ENCODE results near the gene NDUFB4.
A peak's percentile ranks its signal among the peaks of the same experiment; 100 is the strongest.

The NDUFB4 gene

GRCh38 chr3:120572027-120572426 lies 24.1 kb upstream of the NDUFB4 start:
- DNase-seq (ENCODE audit: low read depth, low spot score), result no peak
- no peak overlapping the region for H3K4me3 ChIP-seq (ENCODE audit: low read length)
- no peaks in the 10 kb centered on the region for H3K36me3 ChIP-seq (ENCODE audit: control insufficient read depth, insufficient read depth, low read length)
- no peaks in the 10 kb centered on the region for H3K27me3 ChIP-seq (ENCODE audit: control insufficient read depth, insufficient read depth, low read length)
- peaks cover 1% of the 10 kb centered on the region; the same call in 1 of the 2 replicates for H3K4me1 ChIP-seq (ENCODE audit: control insufficient read depth, insufficient read depth, low read length)
- H3K27ac ChIP-seq (ENCODE audit: low read length), result no peak overlapping the region
- no CpG with 5 or more reads among the region's 2 CpGs for WGBS (ENCODE audit: insufficient coverage, insufficient read length)
- peaks cover 2% of the 10 kb centered on the region; the same call in 1 of the 2 replicates for H3K9me3 ChIP-seq (ENCODE audit: control insufficient read depth, insufficient read depth, low read length)

GRCh38 chr3:120587332-120587975 lies 8.7 kb upstream of the NDUFB4 start:
- DNase-seq (ENCODE audit: low read depth, low spot score), result no peak
- Histone ChIP-seq H3K27ac (ENCODE audit: low read length) (no peak overlapping the region), H3K4me3 (ENCODE audit: low read length) (no peak overlapping the region), H3K4me1 (ENCODE audit: control insufficient read depth, insufficient read depth, low read length) (no peaks in the 10 kb centered on the region), H3K36me3 (ENCODE audit: control insufficient read depth, insufficient read depth, low read length) (no peaks in the 10 kb centered on the region), H3K9me3 (ENCODE audit: control insufficient read depth, insufficient read depth, low read length) (no peaks in the 10 kb centered on the region), H3K27me3 (ENCODE audit: control insufficient read depth, insufficient read depth, low read length) (no peaks in the 10 kb centered on the region)
- WGBS (ENCODE audit: insufficient coverage, insufficient read length), result no CpG with 5 or more reads among the region's 3 CpGs

GRCh38 chr3:120595788-120596115 lies 384 bp upstream of the NDUFB4 start:
- WGBS (ENCODE audit: insufficient coverage, insufficient read length), result no CpG with 5 or more reads among the region's 4 CpGs
- Histone ChIP-seq H3K27ac (ENCODE audit: low read length) (no peak overlapping the region), H3K4me1 (ENCODE audit: control insufficient read depth, insufficient read depth, low read length) (no peaks in the 10 kb centered on the region), H3K27me3 (ENCODE audit: control insufficient read depth, insufficient read depth, low read length) (no peaks in the 10 kb centered on the region), H3K36me3 (ENCODE audit: control insufficient read depth, insufficient read depth, low read length) (no peaks in the 10 kb centered on the region; the same call in 1 of the 2 replicates), H3K9me3 (ENCODE audit: control insufficient read depth, insufficient read depth, low read length) (no peaks in the 10 kb centered on the region), H3K4me3 (ENCODE audit: low read length) (peak overlapping the region; percentile 95; the same call in 1 of the 2 replicates)
- DNase-seq (ENCODE audit: low read depth, low spot score), result no peak

GRCh38 chr3:120596853-120597223 lies 702 bp downstream of the NDUFB4 start:
- WGBS (ENCODE audit: insufficient coverage, insufficient read length), result no CpG with 5 or more reads among the region's 3 CpGs
- H3K9me3 ChIP-seq (ENCODE audit: control insufficient read depth, insufficient read depth, low read length), result no peaks in the 10 kb centered on the region
- no peak overlapping the region for H3K27ac ChIP-seq (ENCODE audit: low read length)
- no peaks in the 10 kb centered on the region for H3K4me1 ChIP-seq (ENCODE audit: control insufficient read depth, insufficient read depth, low read length)
- no peak for DNase-seq (ENCODE audit: low read depth, low spot score)
- no peaks in the 10 kb centered on the region for H3K27me3 ChIP-seq (ENCODE audit: control insufficient read depth, insufficient read depth, low read length)
- H3K36me3 ChIP-seq (ENCODE audit: control insufficient read depth, insufficient read depth, low read length), result no peaks in the 10 kb centered on the region; the same call in 1 of the 2 replicates
- H3K4me3 ChIP-seq (ENCODE audit: low read length), result peak overlapping the region; percentile 95; the same call in 1 of the 2 replicates

- WGBS (ENCODE audit: insufficient coverage, insufficient read length), result no CpG with 5 or more reads among the region's 1 CpG
- Histone ChIP-seq H3K27me3 (ENCODE audit: control insufficient read depth, insufficient read depth, low read length) (no peaks in the 10 kb centered on the region), H3K4me1 (ENCODE audit: control insufficient read depth, insufficient read depth, low read length) (no peaks in the 10 kb centered on the region), H3K9me3 (ENCODE audit: control insufficient read depth, insufficient read depth, low read length) (no peaks in the 10 kb centered on the region), H3K4me3 (ENCODE audit: low read length) (no peak overlapping the region; the same call in 1 of the 2 replicates), H3K27ac (ENCODE audit: low read length) (no peak overlapping the region), H3K36me3 (ENCODE audit: control insufficient read depth, insufficient read depth, low read length) (peaks cover 3% of the 10 kb centered on the region; the same call in 1 of the 2 replicates)
- DNase-seq (ENCODE audit: low read depth, low spot score), result no peak
Observed at GRCh38 chr3:120597445-120598049, 1.4 kb downstream of the NDUFB4 start.

- H3K4me1 ChIP-seq (ENCODE audit: control insufficient read depth, insufficient read depth, low read length), result no peaks in the 10 kb centered on the region
- DNase-seq (ENCODE audit: low read depth, low spot score), result no peak
- H3K36me3 ChIP-seq (ENCODE audit: control insufficient read depth, insufficient read depth, low read length), result peaks cover 5% of the 10 kb centered on the region; the same call in 1 of the 2 replicates
- WGBS (ENCODE audit: insufficient coverage, insufficient read length), result no CpG with 5 or more reads among the region's 3 CpGs
- no peaks in the 10 kb centered on the region for H3K27me3 ChIP-seq (ENCODE audit: control insufficient read depth, insufficient read depth, low read length)
- H3K27ac ChIP-seq (ENCODE audit: low read length), result no peak overlapping the region
- H3K9me3 ChIP-seq (ENCODE audit: control insufficient read depth, insufficient read depth, low read length), result no peaks in the 10 kb centered on the region
- H3K4me3 ChIP-seq (ENCODE audit: low read length), result no peak overlapping the region
Observed at GRCh38 chr3:120599211-120599610, 3.1 kb downstream of the NDUFB4 start.

GRCh38 chr3:120601554-120601953 lies 5.4 kb downstream of the NDUFB4 start:
- Histone ChIP-seq H3K27ac (ENCODE audit: low read length) (no peak overlapping the region), H3K4me3 (ENCODE audit: low read length) (no peak overlapping the region), H3K36me3 (ENCODE audit: control insufficient read depth, insufficient read depth, low read length) (peaks cover 5% of the 10 kb centered on the region; the same call in 1 of the 2 replicates), H3K9me3 (ENCODE audit: control insufficient read depth, insufficient read depth, low read length) (no peaks in the 10 kb centered on the region), H3K4me1 (ENCODE audit: control insufficient read depth, insufficient read depth, low read length) (no peaks in the 10 kb centered on the region), H3K27me3 (ENCODE audit: control insufficient read depth, insufficient read depth, low read length) (no peaks in the 10 kb centered on the region)
- WGBS (ENCODE audit: insufficient coverage, insufficient read length), result no CpG with 5 or more reads among the region's 4 CpGs
- DNase-seq (ENCODE audit: low read depth, low spot score), result no peak

GRCh38 chr3:120602682-120603081 lies 6.5 kb downstream of the NDUFB4 start:
- no peaks in the 10 kb centered on the region for H3K27me3 ChIP-seq (ENCODE audit: control insufficient read depth, insufficient read depth, low read length)
- peaks cover 5% of the 10 kb centered on the region; the same call in 1 of the 2 replicates for H3K36me3 ChIP-seq (ENCODE audit: control insufficient read depth, insufficient read depth, low read length)
- no peak overlapping the region for H3K4me3 ChIP-seq (ENCODE audit: low read length)
- no peaks in the 10 kb centered on the region for H3K4me1 ChIP-seq (ENCODE audit: control insufficient read depth, insufficient read depth, low read length)
- H3K27ac ChIP-seq (ENCODE audit: low read length), result no peak overlapping the region
- WGBS (ENCODE audit: insufficient coverage, insufficient read length), result no CpG with 5 or more reads among the region's 2 CpGs
- no peak for DNase-seq (ENCODE audit: low read depth, low spot score)
- H3K9me3 ChIP-seq (ENCODE audit: control insufficient read depth, insufficient read depth, low read length), result no peaks in the 10 kb centered on the region

- H3K4me1 ChIP-seq (ENCODE audit: control insufficient read depth, insufficient read depth, low read length), result no peaks in the 10 kb centered on the region
- DNase-seq (ENCODE audit: low read depth, low spot score), result no peak
- no peak overlapping the region for H3K4me3 ChIP-seq (ENCODE audit: low read length)
- no peaks in the 10 kb centered on the region for H3K9me3 ChIP-seq (ENCODE audit: control insufficient read depth, insufficient read depth, low read length)
- H3K27me3 ChIP-seq (ENCODE audit: control insufficient read depth, insufficient read depth, low read length), result no peaks in the 10 kb centered on the region
- H3K36me3 ChIP-seq (ENCODE audit: control insufficient read depth, insufficient read depth, low read length), result peaks cover 5% of the 10 kb centered on the region; the same call in 1 of the 2 replicates
- H3K27ac ChIP-seq (ENCODE audit: low read length), result no peak overlapping the region
Observed at GRCh38 chr3:120604382-120604781, 8.2 kb downstream of the NDUFB4 start.

GRCh38 chr3:120604784-120605183 lies 8.6 kb downstream of the NDUFB4 start:
- no peak overlapping the region for H3K4me3 ChIP-seq (ENCODE audit: low read length)
- no peaks in the 10 kb centered on the region for H3K27me3 ChIP-seq (ENCODE audit: control insufficient read depth, insufficient read depth, low read length)
- no peaks in the 10 kb centered on the region for H3K4me1 ChIP-seq (ENCODE audit: control insufficient read depth, insufficient read depth, low read length)
- no peak overlapping the region for H3K27ac ChIP-seq (ENCODE audit: low read length)
- no peak for DNase-seq (ENCODE audit: low read depth, low spot score)
- no peaks in the 10 kb centered on the region for H3K9me3 ChIP-seq (ENCODE audit: control insufficient read depth, insufficient read depth, low read length)
- peaks cover 5% of the 10 kb centered on the region; the same call in 1 of the 2 replicates for H3K36me3 ChIP-seq (ENCODE audit: control insufficient read depth, insufficient read depth, low read length)

- DNase-seq (ENCODE audit: low read depth, low spot score), result no peak
- Histone ChIP-seq H3K36me3 (ENCODE audit: control insufficient read depth, insufficient read depth, low read length) (no peaks in the 10 kb centered on the region), H3K4me1 (ENCODE audit: control insufficient read depth, insufficient read depth, low read length) (no peaks in the 10 kb centered on the region), H3K4me3 (ENCODE audit: low read length) (no peak overlapping the region), H3K27ac (ENCODE audit: low read length) (no peak overlapping the region), H3K27me3 (ENCODE audit: control insufficient read depth, insufficient read depth, low read length) (no peaks in the 10 kb centered on the region), H3K9me3 (ENCODE audit: control insufficient read depth, insufficient read depth, low read length) (no peaks in the 10 kb centered on the region)
- no CpG with 5 or more reads among the region's 4 CpGs for WGBS (ENCODE audit: insufficient coverage, insufficient read length)
Observed at GRCh38 chr3:120608506-120608905, 12.4 kb downstream of the NDUFB4 start.

Data from iPS DF 6.9 (cell line).